Spleen (tissue), 7 donors: ENCODE results near the gene DOCK2.

Experiments used
- CTCF ChIP-seq, 11 experiments: fragments of 200-600 bp in 7 of 11; fragments of 450-650 bp in 4 of 11; sonication (generic) in 4 of 11; IDR thresholded peaks in 8 of 11; conservative IDR thresholded peaks in 3 of 11; 1 replicate in 7 of 11; 2 replicates in 4 of 11; pipeline versions ENCODE4 v1.4.0 to v1.8.0; 2016 to 2021; ENCODE audit warnings: antibody characterized with exemption in 11 of 11, inconsistent platforms in 4 of 11, mild to moderate bottlenecking in 1 of 11
- POLR2A ChIP-seq, 3 donors: fragments of 450-650 bp; IDR thresholded peaks; one replicate each; pipeline ENCODE4 v1.5.1; 2017; ENCODE audit warnings: antibody characterized with exemption in 3 of 3, mild to moderate bottlenecking in 1 of 3
- POLR2AphosphoS5 ChIP-seq, 3 donors: sonication (generic); formaldehyde crosslinking; IDR thresholded peaks; one replicate each; pipeline ENCODE4 v1.5.1; 2017; ENCODE audit warnings: antibody characterized with exemption in 3 of 3
- donor health status: DM: no; HTN: no; CAD: no; lungs with moderate emphysema.
- donor health status: DM: no; HTN: no; CAD: no.
- donor health status: DM: no; HTN: no; CAD: no.

- TF ChIP-seq CTCF (IDR thresholded peaks at IDR 0.05 in 8 of 11, conservative IDR thresholded peaks at IDR 0.05 in 3 of 11) (no peak), POLR2AphosphoS5 (IDR thresholded peaks at IDR 0.05) (no peak), POLR2A (IDR thresholded peaks at IDR 0.05) (no peak)
Observed at GRCh38 chr5:170012622-170013021, 375.5 kb downstream of the DOCK2 start.
